Progenitor cell of endocrine pancreas (in vitro differentiated cells): Measurements from ENCODE around the gene EIF4G2. TPM values are rescaled to one million over a fixed set of nuclear protein-coding genes. Genes with fewer than 3 reads are reported as not detected.

Experiments
- DNase-seq: peaks from one replicate; pipeline ENCODE4 v3.0.0; 2021; ENCODE audit warnings: low spot score; ENCODE audit not compliant: unreplicated experiment
- H3K27ac Mint-ChIP-seq: 2 replicates; pipeline ENCODE4 v1.8.0; 2021; ENCODE audit warnings: mild to moderate bottlenecking, moderate library complexity, mixed read lengths
- H3K27me3 Mint-ChIP-seq: 2 replicates; pipeline ENCODE4 v1.8.0; 2021; ENCODE audit warnings: mixed read lengths
- H3K36me3 Mint-ChIP-seq: 2 replicates; pipeline ENCODE4 v1.8.0; 2022; ENCODE audit warnings: mixed read lengths; ENCODE audit not compliant: insufficient read depth
- H3K4me1 Mint-ChIP-seq: 2 replicates; pipeline ENCODE4 v1.8.0; 2021; ENCODE audit warnings: low read depth, mixed read lengths
- H3K4me3 Mint-ChIP-seq: 2 replicates; pipeline ENCODE4 v1.8.0; 2021; ENCODE audit warnings: low read depth, mild to moderate bottlenecking, moderate library complexity, mixed read lengths
- H3K9me3 Mint-ChIP-seq: 2 replicates; pipeline ENCODE4 v1.8.0; 2021; ENCODE audit warnings: low read depth, mixed read lengths
- CTCF ChIP-seq: fragments of 200-600 bp; sonication (generic); IDR thresholded peaks from one replicate; pipeline ENCODE4 v1.5.0; 2021; ENCODE audit warnings: antibody characterized with exemption, mild to moderate bottlenecking; ENCODE audit not compliant: unreplicated experiment
- total RNA-seq: library from RNA; stranded (reverse); gene quantifications from 2 replicates; pipeline ENCODE4 v1.2.1, GENCODE V29; 2021

EIF4G2 gene
- total RNA-seq, 1 donor from 2014 or later = 1,076 TPM

GRCh38 chr11:10780040-10780439, 28.7 kb downstream of the EIF4G2 start:
- Mint-ChIP-seq H3K4me3 (no peak overlapping the region), H3K27me3 (peaks cover under 1% of the 10 kb centered on the region), H3K27ac (no peak overlapping the region), H3K4me1 (peaks cover 7% of the 10 kb centered on the region), H3K36me3 (peaks cover 12% of the 10 kb centered on the region), H3K9me3 (no peaks in the 10 kb centered on the region)
- no peak for DNase-seq
- no peak for TF ChIP-seq CTCF

GRCh38 chr11:10779086-10779485, 29.6 kb downstream of the EIF4G2 start:
- H3K36me3 Mint-ChIP-seq = peaks cover 12% of the 10 kb centered on the region
- TF ChIP-seq CTCF = no peak
- H3K4me3 Mint-ChIP-seq = no peak overlapping the region
- H3K4me1 Mint-ChIP-seq = no peaks in the 10 kb centered on the region
- no peaks in the 10 kb centered on the region for H3K27me3 Mint-ChIP-seq
- H3K9me3 Mint-ChIP-seq = no peaks in the 10 kb centered on the region
- DNase-seq = no peak
- no peak overlapping the region for H3K27ac Mint-ChIP-seq

GRCh38 chr11:10778217-10778970, 30.3 kb downstream of the EIF4G2 start:
- no peak for TF ChIP-seq CTCF
- peaks cover 14% of the 10 kb centered on the region for H3K36me3 Mint-ChIP-seq
- H3K4me3 Mint-ChIP-seq = no peak overlapping the region
- no peaks in the 10 kb centered on the region for H3K4me1 Mint-ChIP-seq
- H3K27me3 Mint-ChIP-seq = no peaks in the 10 kb centered on the region
- no peak for DNase-seq
- no peak overlapping the region for H3K27ac Mint-ChIP-seq
- no peaks in the 10 kb centered on the region for H3K9me3 Mint-ChIP-seq

- no peak overlapping the region for H3K4me3 Mint-ChIP-seq
- H3K27me3 Mint-ChIP-seq = no peaks in the 10 kb centered on the region
- no peaks in the 10 kb centered on the region for H3K9me3 Mint-ChIP-seq
- DNase-seq = no peak
- H3K36me3 Mint-ChIP-seq = peaks cover 18% of the 10 kb centered on the region
- no peaks in the 10 kb centered on the region for H3K4me1 Mint-ChIP-seq
- TF ChIP-seq CTCF = no peak
- no peak overlapping the region for H3K27ac Mint-ChIP-seq
These were observed 30.9 kb downstream of the EIF4G2 start for GRCh38 chr11:10777806-10778205.

- Mint-ChIP-seq H3K27me3 (no peaks in the 10 kb centered on the region), H3K36me3 (peaks cover 18% of the 10 kb centered on the region), H3K9me3 (no peaks in the 10 kb centered on the region), H3K27ac (no peak overlapping the region), H3K4me1 (no peaks in the 10 kb centered on the region), H3K4me3 (no peak overlapping the region)
- no peak for TF ChIP-seq CTCF
- DNase-seq = no peak
These were observed 31.3 kb downstream of the EIF4G2 start for GRCh38 chr11:10777393-10777793.
